Dermis microvascular lymphatic vessel endothelial cell (primary cell): Measurements from ENCODE around the gene PLPP4. TPM values are rescaled to one million over a fixed set of nuclear protein-coding genes. Genes with fewer than 3 reads are reported as not detected.

Experiments
- DNase-seq, 2 donors: peaks; one replicate each; pipeline versions ENCODE4 v3.0.0 to v3.0.0-alpha.2; 2010; ENCODE audit warnings: low read depth in 2 of 2
- total RNA-seq: library from RNA; depleted of rRNA; stranded (reverse); fragments of >200 nt; gene quantifications from 2 replicates; pipeline ENCODE4 v1.2.1, GENCODE V29; 2014

The PLPP4 gene
- total RNA-seq, 1 donor from 2014 or later: not detected

- DNase-seq: no peak
Observed at GRCh38 chr10:120575411-120575810, 118.4 kb downstream of the PLPP4 start.

- DNase-seq: no peak
Observed at GRCh38 chr10:120578134-120578533, 121.1 kb downstream of the PLPP4 start.

- no peak for DNase-seq
Observed at GRCh38 chr10:120578890-120579289, 121.9 kb downstream of the PLPP4 start.

GRCh38 chr10:120580918-120581895 lies 124.2 kb downstream of the PLPP4 start:
- no peak for DNase-seq

- DNase-seq: no peak
Observed at GRCh38 chr10:120582753-120583152, 125.7 kb downstream of the PLPP4 start.

GRCh38 chr10:120583424-120584108 lies 126.5 kb downstream of the PLPP4 start:
- no peak for DNase-seq

- DNase-seq: no peak
Observed at GRCh38 chr10:120584786-120585185, 127.8 kb downstream of the PLPP4 start.

GRCh38 chr10:120586471-120586872 lies 129.4 kb downstream of the PLPP4 start:
- DNase-seq: no peak

- DNase-seq: no peak
Observed at GRCh38 chr10:120587061-120587460, 130.0 kb downstream of the PLPP4 start.

- DNase-seq: no peak
Observed at GRCh38 chr10:120588311-120588710, 131.3 kb downstream of the PLPP4 start.

- DNase-seq: no peak
Observed at GRCh38 chr10:120593693-120594092, 136.7 kb downstream of the PLPP4 start.

GRCh38 chr10:120597902-120598301 lies 140.9 kb downstream of the PLPP4 start:
- no peak for DNase-seq

GRCh38 chr10:120598386-120598785 lies 141.4 kb downstream of the PLPP4 start:
- no peak for DNase-seq

GRCh38 chr10:120599200-120599724 lies 142.2 kb downstream of the PLPP4 start:
- DNase-seq: no peak

- DNase-seq: no peak
Observed at GRCh38 chr10:120600871-120601649, 144.0 kb downstream of the PLPP4 start.

GRCh38 chr10:120601999-120602398 lies 145.0 kb downstream of the PLPP4 start:
- no peak for DNase-seq

- no peak for DNase-seq
Observed at GRCh38 chr10:120605410-120605809, 148.4 kb downstream of the PLPP4 start.

- no peak for DNase-seq
Observed at GRCh38 chr10:120606051-120606764, 149.2 kb downstream of the PLPP4 start.

GRCh38 chr10:120607016-120607709 lies 150.1 kb downstream of the PLPP4 start:
- DNase-seq: no peak
